ENCODE data around the gene ATG16L2. TPM values are rescaled to one million over a fixed set of nuclear protein-coding genes. Genes with fewer than 3 reads are reported as not detected.

Gene ATG16L2
- total and polyA plus RNA-seq, 2 donors (not counting 3 experiments of a cell fraction or from before 2014, with no cell fraction given), result 26.5 to 30.5 TPM

DNA sequence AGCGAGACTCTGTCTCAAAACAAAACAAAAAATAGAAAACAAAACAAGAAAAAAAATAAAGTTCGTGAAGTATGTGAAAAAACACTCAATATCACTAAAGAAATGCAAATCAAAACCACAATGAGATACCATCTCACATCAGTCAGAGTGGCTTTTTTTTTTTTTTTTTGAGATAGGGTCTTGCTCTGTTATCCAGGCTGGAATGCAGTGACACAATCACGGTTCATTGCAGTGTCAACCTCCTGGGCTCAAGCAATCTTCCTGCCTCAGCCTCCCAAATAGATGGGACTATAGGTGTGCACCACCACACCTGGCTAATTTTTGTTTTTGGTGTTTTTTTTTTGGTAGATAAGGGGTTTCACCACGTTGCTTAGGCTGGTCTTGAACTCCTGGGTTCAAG lies 37.5 kb downstream of the ATG16L2 start:
- no TSS peak for BruUV-seq (replicated peaks)
- CTCF ChIA-PET, result no interaction called here

More for the DNA sequence above, 37.5 kb downstream of the ATG16L2 start:
- Histone ChIP-seq H3K9me3 (replicated peaks; ENCODE audit: control insufficient read depth, insufficient read depth, low read length) (no peaks in the 10 kb centered on the region), H3K4me2 (ENCODE audit: insufficient read depth, low read length) (no peak overlapping the region), H3K36me3 (ENCODE audit: control insufficient read depth in 2 of 2, extremely low read depth in 1 of 2, insufficient read depth in 2 of 2, low read length in 2 of 2) (no peaks in the 10 kb centered on the region), H3K27me3 (ENCODE audit: control insufficient read depth in 2 of 2, insufficient read depth in 2 of 2, low read length in 2 of 2) (no peaks in the 10 kb centered on the region), H4K20me1 (replicated peaks; ENCODE audit: control insufficient read depth, extremely low read depth, insufficient read depth, low read length) (no peaks in the 10 kb centered on the region), H3K9ac (replicated peaks; ENCODE audit: extremely low read depth, insufficient read depth, low read length) (no peak overlapping the region), H3K9me1 (replicated peaks; ENCODE audit: control insufficient read depth, extremely low read depth, insufficient read depth, low read length) (no peaks in the 10 kb centered on the region), H3K79me2 (ENCODE audit: control insufficient read depth, insufficient read depth, low read length) (no peaks in the 10 kb centered on the region), H3K4me3 (replicated peaks in 1 of 3; ENCODE audit: insufficient read depth in 1 of 3, low read depth in 1 of 3, low read length in 3 of 3) (no peak overlapping the region), H3K4me1 (ENCODE audit: control insufficient read depth, extremely low read depth, insufficient read depth, low read length) (peaks cover 10% of the 10 kb centered on the region), H2AFZ (ENCODE audit: low read depth, low read length) (no peak overlapping the region), H3K27ac (ENCODE audit: insufficient read depth, low read depth, low read length) (no peak overlapping the region)
- no peak for TF ChIP-seq EZH2 (IDR thresholded peaks at IDR 0.05; ENCODE audit: borderline replicate concordance, low read depth, low read length, severe bottlenecking)
- no peak for TF ChIP-seq POLR2AphosphoS5 (IDR thresholded peaks at IDR 0.05; ENCODE audit: insufficient read depth, low read depth, low read length)
- no peak for TF ChIP-seq FOS (IDR thresholded peaks at IDR 0.05; ENCODE audit: borderline replicate concordance, insufficient read depth, low read length)
- TF ChIP-seq, protein P1, sequence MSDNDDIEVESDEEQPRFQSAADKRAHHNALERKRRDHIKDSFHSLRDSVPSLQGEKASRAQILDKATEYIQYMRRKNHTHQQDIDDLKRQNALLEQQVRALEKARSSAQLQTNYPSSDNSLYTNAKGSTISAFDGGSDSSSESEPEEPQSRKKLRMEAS (IDR thresholded peaks at IDR 0.05; ENCODE audit: insufficient read depth, insufficient read length), result no peak
- no peak for TF ChIP-seq MYC (IDR thresholded peaks at IDR 0.05; ENCODE audit: low read depth, low read length)
- TF ChIP-seq POLR2A (IDR thresholded peaks at IDR 0.05; ENCODE audit: low read depth, low read length), result no peak
- TF ChIP-seq, protein P2, sequence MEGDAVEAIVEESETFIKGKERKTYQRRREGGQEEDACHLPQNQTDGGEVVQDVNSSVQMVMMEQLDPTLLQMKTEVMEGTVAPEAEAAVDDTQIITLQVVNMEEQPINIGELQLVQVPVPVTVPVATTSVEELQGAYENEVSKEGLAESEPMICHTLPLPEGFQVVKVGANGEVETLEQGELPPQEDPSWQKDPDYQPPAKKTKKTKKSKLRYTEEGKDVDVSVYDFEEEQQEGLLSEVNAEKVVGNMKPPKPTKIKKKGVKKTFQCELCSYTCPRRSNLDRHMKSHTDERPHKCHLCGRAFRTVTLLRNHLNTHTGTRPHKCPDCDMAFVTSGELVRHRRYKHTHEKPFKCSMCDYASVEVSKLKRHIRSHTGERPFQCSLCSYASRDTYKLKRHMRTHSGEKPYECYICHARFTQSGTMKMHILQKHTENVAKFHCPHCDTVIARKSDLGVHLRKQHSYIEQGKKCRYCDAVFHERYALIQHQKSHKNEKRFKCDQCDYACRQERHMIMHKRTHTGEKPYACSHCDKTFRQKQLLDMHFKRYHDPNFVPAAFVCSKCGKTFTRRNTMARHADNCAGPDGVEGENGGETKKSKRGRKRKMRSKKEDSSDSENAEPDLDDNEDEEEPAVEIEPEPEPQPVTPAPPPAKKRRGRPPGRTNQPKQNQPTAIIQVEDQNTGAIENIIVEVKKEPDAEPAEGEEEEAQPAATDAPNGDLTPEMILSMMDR (IDR thresholded peaks at IDR 0.05; ENCODE audit: extremely low read depth in 1 of 2, insufficient read depth in 1 of 2, low read depth in 1 of 2, low read length in 2 of 2), result no peak
- TF ChIP-seq GATA2 (IDR thresholded peaks at IDR 0.05; ENCODE audit: insufficient read depth, insufficient read length, low read depth, low read length), result no peak
- no peak for TF ChIP-seq JUN (IDR thresholded peaks at IDR 0.05; ENCODE audit: borderline replicate concordance, insufficient read depth, insufficient read length, low read depth)
- no peak for DNase-seq (ENCODE audit: low read depth, low spot score)
- FAIRE-seq, result no peak
- intact Hi-C loops (cut with micrococcal nuclease) (no loop called here), dilution Hi-C loops (cut with MboI; ENCODE audit: extremely low pct_ligation_motif_present, low sequenced_read_pairs) (no loop called here)
- POLR2A ChIA-PET, result no interaction called here

Measured in endothelial cell of umbilical vein (primary cell).